Neural progenitor cell (in vitro differentiated cells): ENCODE data around the gene ANAPC16.

ENCODE experiments used
- CTCF ChIP-seq: fragments of 200-600 bp; sonication (generic); IDR thresholded peaks from 2 replicates; pipeline ENCODE4 v1.5.1; 2017; ENCODE audit warnings: antibody characterized with exemption, mild to moderate bottlenecking
- EZH2 ChIP-seq: fragments of 200-600 bp; sonication (generic); IDR thresholded peaks from 2 replicates; pipeline ENCODE4 v1.6.1; 2017; ENCODE audit warnings: antibody characterized with exemption, mild to moderate bottlenecking, moderate library complexity
- EZH2phosphoT487 ChIP-seq: fragments of 200-600 bp; sonication (generic); IDR thresholded peaks from 2 replicates; pipeline ENCODE4 v1.6.1; 2017; ENCODE audit warnings: antibody characterized with exemption

- TF ChIP-seq CTCF = no peak
- no peak for TF ChIP-seq EZH2
- TF ChIP-seq EZH2phosphoT487 = no peak
These were observed 10.7 kb downstream of the ANAPC16 start for GRCh38 chr10:72226418-72227027.
